SK-N-SH (cell line): Measurements from ENCODE around the gene RPS3A.

Experiments
- JUND ChIP-seq: IDR thresholded peaks from 2 replicates; pipeline ENCODE4 v1.4.0; 2012
- RAD21 ChIP-seq: IDR thresholded peaks from 2 replicates; pipeline ENCODE4 v1.6.1; 2012; ENCODE audit warnings: mild to moderate bottlenecking, low read length
- TAF1 ChIP-seq: IDR thresholded peaks from 2 replicates; pipeline ENCODE4 v1.6.1; 2012; ENCODE audit warnings: low read depth, mild to moderate bottlenecking, low read length, moderate library complexity, borderline replicate concordance
- YY1 ChIP-seq: IDR thresholded peaks from 2 replicates; pipeline ENCODE4 v1.4.0; 2012; ENCODE audit warnings: low read depth, mild to moderate bottlenecking
- TF ChIP-seq, protein P1 (sequence below): fragments of 200-600 bp; sonication (generic); IDR thresholded peaks from 2 replicates; pipeline ENCODE4 v1.6.1; 2017; ENCODE audit warnings: antibody characterized with exemption, mild to moderate bottlenecking, moderate library complexity
- TF ChIP-seq, protein P2 (sequence below): IDR thresholded peaks from 2 replicates; pipeline ENCODE4 v1.6.1; 2012; ENCODE audit warnings: mild to moderate bottlenecking, low read depth, low read length, moderate library complexity

DNA sequence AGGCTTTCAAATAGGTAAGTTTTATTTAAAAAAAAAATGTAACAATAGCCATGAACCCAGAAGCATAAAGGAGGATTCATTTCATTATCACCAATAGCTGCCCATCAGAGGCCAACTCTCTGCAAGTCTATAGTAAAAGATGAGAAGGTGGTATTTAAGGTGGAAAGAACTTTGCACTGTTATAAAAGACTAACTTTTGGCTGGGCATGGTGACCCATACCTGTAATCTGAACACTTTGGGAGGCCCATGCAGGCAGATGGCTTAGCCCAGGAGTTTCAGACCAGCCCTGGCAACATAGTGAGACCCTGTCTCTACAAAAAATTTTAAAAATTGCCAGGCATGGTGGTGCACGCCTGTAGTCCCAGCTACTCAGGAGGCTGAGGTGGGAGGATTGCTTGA, 43.3 kb downstream of the RPS3A start:
- no peak for TF ChIP-seq YY1
- TF ChIP-seq, protein P1, sequence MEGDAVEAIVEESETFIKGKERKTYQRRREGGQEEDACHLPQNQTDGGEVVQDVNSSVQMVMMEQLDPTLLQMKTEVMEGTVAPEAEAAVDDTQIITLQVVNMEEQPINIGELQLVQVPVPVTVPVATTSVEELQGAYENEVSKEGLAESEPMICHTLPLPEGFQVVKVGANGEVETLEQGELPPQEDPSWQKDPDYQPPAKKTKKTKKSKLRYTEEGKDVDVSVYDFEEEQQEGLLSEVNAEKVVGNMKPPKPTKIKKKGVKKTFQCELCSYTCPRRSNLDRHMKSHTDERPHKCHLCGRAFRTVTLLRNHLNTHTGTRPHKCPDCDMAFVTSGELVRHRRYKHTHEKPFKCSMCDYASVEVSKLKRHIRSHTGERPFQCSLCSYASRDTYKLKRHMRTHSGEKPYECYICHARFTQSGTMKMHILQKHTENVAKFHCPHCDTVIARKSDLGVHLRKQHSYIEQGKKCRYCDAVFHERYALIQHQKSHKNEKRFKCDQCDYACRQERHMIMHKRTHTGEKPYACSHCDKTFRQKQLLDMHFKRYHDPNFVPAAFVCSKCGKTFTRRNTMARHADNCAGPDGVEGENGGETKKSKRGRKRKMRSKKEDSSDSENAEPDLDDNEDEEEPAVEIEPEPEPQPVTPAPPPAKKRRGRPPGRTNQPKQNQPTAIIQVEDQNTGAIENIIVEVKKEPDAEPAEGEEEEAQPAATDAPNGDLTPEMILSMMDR, result no peak
- TF ChIP-seq, protein P2, sequence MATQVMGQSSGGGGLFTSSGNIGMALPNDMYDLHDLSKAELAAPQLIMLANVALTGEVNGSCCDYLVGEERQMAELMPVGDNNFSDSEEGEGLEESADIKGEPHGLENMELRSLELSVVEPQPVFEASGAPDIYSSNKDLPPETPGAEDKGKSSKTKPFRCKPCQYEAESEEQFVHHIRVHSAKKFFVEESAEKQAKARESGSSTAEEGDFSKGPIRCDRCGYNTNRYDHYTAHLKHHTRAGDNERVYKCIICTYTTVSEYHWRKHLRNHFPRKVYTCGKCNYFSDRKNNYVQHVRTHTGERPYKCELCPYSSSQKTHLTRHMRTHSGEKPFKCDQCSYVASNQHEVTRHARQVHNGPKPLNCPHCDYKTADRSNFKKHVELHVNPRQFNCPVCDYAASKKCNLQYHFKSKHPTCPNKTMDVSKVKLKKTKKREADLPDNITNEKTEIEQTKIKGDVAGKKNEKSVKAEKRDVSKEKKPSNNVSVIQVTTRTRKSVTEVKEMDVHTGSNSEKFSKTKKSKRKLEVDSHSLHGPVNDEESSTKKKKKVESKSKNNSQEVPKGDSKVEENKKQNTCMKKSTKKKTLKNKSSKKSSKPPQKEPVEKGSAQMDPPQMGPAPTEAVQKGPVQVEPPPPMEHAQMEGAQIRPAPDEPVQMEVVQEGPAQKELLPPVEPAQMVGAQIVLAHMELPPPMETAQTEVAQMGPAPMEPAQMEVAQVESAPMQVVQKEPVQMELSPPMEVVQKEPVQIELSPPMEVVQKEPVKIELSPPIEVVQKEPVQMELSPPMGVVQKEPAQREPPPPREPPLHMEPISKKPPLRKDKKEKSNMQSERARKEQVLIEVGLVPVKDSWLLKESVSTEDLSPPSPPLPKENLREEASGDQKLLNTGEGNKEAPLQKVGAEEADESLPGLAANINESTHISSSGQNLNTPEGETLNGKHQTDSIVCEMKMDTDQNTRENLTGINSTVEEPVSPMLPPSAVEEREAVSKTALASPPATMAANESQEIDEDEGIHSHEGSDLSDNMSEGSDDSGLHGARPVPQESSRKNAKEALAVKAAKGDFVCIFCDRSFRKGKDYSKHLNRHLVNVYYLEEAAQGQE, result no peak
- no peak for TF ChIP-seq RAD21
- TF ChIP-seq TAF1, result no peak
- no peak for TF ChIP-seq JUND
